ENCODE data around the gene EP400.

The EP400 gene

GRCh38 chr12:132052196-132052932 is 102.6 kb downstream of the EP400 start:
- DNase-seq: no peak

GRCh38 chr12:132053338-132054330 is 103.9 kb downstream of the EP400 start:
- no peak for DNase-seq

GRCh38 chr12:132054983-132055382 is 105.2 kb downstream of the EP400 start:
- DNase-seq: no peak

- no peak for DNase-seq
Measured at GRCh38 chr12:132055535-132056096, 105.9 kb downstream of the EP400 start.

- no peak for DNase-seq
Measured at GRCh38 chr12:132056320-132056719, 106.6 kb downstream of the EP400 start.

- no peak for DNase-seq
Measured at GRCh38 chr12:132056951-132057350, 107.2 kb downstream of the EP400 start.

- no peak for DNase-seq
Measured at GRCh38 chr12:132057691-132058090, 107.9 kb downstream of the EP400 start.

GRCh38 chr12:132061197-132061596 is 111.5 kb downstream of the EP400 start:
- no peak for DNase-seq

GRCh38 chr12:132061641-132062430 is 112.1 kb downstream of the EP400 start:
- DNase-seq: no peak

- DNase-seq: no peak
Measured at GRCh38 chr12:132062481-132062880, 112.7 kb downstream of the EP400 start.

GRCh38 chr12:132063491-132063890 is 113.7 kb downstream of the EP400 start:
- DNase-seq: no peak

- no peak for DNase-seq
Measured at GRCh38 chr12:132064631-132065030, 114.9 kb downstream of the EP400 start.

- no peak for DNase-seq
Measured at GRCh38 chr12:132065203-132065602, 115.5 kb downstream of the EP400 start.

- DNase-seq: no peak
Measured at GRCh38 chr12:132065609-132066344, 116.0 kb downstream of the EP400 start.

GRCh38 chr12:132066345-132066685 is 116.6 kb downstream of the EP400 start:
- DNase-seq: no peak

GRCh38 chr12:132066749-132067148 is 117.0 kb downstream of the EP400 start:
- no peak for DNase-seq

- DNase-seq: no peak
Measured at GRCh38 chr12:132067182-132067581, 117.4 kb downstream of the EP400 start.

- DNase-seq: no peak
Measured at GRCh38 chr12:132068250-132068649, 118.5 kb downstream of the EP400 start.

- no peak for DNase-seq
Measured at GRCh38 chr12:132069336-132069985, 119.7 kb downstream of the EP400 start.

- no peak for DNase-seq
Measured at GRCh38 chr12:132070298-132070697, 120.6 kb downstream of the EP400 start.

GRCh38 chr12:132071040-132071810 is 121.5 kb downstream of the EP400 start:
- peak; percentile 77 for DNase-seq
